ENCODE data around the gene ZNF672. TPM values are rescaled to one million over a fixed set of nuclear protein-coding genes. Genes with fewer than 3 reads are reported as not detected.

Gene ZNF672
- total RNA-seq, 1 experiment from 2014 or later, result 27.6 TPM

DNA sequence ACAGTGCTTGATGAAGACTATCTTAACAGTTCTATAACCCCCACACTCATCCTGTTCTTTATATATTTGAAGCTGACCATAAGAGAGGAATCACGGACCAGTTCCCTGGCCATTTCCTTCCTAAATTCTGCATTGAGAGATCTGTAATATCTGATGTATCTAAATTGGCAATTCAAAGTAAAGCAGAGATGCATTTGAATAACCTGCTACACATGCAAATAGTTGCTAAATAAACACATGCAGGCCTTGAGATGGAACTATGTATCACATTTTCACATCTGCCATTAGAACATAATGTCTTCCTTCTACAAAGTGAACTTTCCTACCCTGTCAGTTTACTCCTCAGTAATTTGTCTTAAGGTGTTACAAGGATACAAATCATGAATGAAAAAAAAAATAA is 47.6 kb downstream of the ZNF672 start:
- H3K9me3 ChIP-seq (ENCODE audit: control insufficient read depth in 1 of 2, insufficient read depth in 1 of 2, low read depth in 1 of 2, low read length in 2 of 2), result no peaks in the 10 kb centered on the region
- intact Hi-C loops (cut with micrococcal nuclease), result no loop called here
- ChIA-PET RAD21 (ENCODE audit: low non-redundant PET in 1 of 2, low total read pairs in 2 of 2, uncharacterized antibody in 2 of 2, unreplicated experiment in 2 of 2) (no interaction called here), POLR2A (no interaction called here), CTCF (no interaction called here)
- no peak for TF ChIP-seq SRF (IDR thresholded peaks at IDR 0.05; ENCODE audit: low read depth)
- TF ChIP-seq EGR1 (IDR thresholded peaks at IDR 0.05; ENCODE audit: low read depth), result no peak
- no peak for TF ChIP-seq JUND (IDR thresholded peaks at IDR 0.05)
- no peak for TF ChIP-seq EZH2 (IDR thresholded peaks at IDR 0.05)
- no peak for TF ChIP-seq TCF7L2 (IDR thresholded peaks at IDR 0.05; ENCODE audit: borderline replicate concordance, extremely low read depth, insufficient read depth, insufficient read length)
- no peak for TF ChIP-seq SP1 (IDR thresholded peaks at IDR 0.05; ENCODE audit: low read depth)
- TF ChIP-seq, protein P1, sequence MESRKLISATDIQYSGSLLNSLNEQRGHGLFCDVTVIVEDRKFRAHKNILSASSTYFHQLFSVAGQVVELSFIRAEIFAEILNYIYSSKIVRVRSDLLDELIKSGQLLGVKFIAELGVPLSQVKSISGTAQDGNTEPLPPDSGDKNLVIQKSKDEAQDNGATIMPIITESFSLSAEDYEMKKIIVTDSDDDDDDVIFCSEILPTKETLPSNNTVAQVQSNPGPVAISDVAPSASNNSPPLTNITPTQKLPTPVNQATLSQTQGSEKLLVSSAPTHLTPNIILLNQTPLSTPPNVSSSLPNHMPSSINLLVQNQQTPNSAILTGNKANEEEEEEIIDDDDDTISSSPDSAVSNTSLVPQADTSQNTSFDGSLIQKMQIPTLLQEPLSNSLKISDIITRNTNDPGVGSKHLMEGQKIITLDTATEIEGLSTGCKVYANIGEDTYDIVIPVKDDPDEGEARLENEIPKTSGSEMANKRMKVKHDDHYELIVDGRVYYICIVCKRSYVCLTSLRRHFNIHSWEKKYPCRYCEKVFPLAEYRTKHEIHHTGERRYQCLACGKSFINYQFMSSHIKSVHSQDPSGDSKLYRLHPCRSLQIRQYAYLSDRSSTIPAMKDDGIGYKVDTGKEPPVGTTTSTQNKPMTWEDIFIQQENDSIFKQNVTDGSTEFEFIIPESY (IDR thresholded peaks at IDR 0.05; ENCODE audit: extremely low read depth, insufficient replicate concordance, low read length), result no peak
- no peak for TF ChIP-seq SIN3A (IDR thresholded peaks at IDR 0.05; ENCODE audit: low read depth)
- no peak for TF ChIP-seq CEBPB (IDR thresholded peaks at IDR 0.05; ENCODE audit: low read depth)
- TF ChIP-seq ZNF274 (IDR thresholded peaks at IDR 0.05; ENCODE audit: low read depth, low read length), result no peak
- TF ChIP-seq, protein P2, sequence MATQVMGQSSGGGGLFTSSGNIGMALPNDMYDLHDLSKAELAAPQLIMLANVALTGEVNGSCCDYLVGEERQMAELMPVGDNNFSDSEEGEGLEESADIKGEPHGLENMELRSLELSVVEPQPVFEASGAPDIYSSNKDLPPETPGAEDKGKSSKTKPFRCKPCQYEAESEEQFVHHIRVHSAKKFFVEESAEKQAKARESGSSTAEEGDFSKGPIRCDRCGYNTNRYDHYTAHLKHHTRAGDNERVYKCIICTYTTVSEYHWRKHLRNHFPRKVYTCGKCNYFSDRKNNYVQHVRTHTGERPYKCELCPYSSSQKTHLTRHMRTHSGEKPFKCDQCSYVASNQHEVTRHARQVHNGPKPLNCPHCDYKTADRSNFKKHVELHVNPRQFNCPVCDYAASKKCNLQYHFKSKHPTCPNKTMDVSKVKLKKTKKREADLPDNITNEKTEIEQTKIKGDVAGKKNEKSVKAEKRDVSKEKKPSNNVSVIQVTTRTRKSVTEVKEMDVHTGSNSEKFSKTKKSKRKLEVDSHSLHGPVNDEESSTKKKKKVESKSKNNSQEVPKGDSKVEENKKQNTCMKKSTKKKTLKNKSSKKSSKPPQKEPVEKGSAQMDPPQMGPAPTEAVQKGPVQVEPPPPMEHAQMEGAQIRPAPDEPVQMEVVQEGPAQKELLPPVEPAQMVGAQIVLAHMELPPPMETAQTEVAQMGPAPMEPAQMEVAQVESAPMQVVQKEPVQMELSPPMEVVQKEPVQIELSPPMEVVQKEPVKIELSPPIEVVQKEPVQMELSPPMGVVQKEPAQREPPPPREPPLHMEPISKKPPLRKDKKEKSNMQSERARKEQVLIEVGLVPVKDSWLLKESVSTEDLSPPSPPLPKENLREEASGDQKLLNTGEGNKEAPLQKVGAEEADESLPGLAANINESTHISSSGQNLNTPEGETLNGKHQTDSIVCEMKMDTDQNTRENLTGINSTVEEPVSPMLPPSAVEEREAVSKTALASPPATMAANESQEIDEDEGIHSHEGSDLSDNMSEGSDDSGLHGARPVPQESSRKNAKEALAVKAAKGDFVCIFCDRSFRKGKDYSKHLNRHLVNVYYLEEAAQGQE (IDR thresholded peaks at IDR 0.05; ENCODE audit: low read depth), result no peak
- TF ChIP-seq YY1 (IDR thresholded peaks at IDR 0.05; ENCODE audit: extremely low read depth, insufficient replicate concordance, low read depth, low read length), result no peak
- no peak for TF ChIP-seq CBX3 (IDR thresholded peaks at IDR 0.05; ENCODE audit: low read depth)
- TF ChIP-seq, protein P3, sequence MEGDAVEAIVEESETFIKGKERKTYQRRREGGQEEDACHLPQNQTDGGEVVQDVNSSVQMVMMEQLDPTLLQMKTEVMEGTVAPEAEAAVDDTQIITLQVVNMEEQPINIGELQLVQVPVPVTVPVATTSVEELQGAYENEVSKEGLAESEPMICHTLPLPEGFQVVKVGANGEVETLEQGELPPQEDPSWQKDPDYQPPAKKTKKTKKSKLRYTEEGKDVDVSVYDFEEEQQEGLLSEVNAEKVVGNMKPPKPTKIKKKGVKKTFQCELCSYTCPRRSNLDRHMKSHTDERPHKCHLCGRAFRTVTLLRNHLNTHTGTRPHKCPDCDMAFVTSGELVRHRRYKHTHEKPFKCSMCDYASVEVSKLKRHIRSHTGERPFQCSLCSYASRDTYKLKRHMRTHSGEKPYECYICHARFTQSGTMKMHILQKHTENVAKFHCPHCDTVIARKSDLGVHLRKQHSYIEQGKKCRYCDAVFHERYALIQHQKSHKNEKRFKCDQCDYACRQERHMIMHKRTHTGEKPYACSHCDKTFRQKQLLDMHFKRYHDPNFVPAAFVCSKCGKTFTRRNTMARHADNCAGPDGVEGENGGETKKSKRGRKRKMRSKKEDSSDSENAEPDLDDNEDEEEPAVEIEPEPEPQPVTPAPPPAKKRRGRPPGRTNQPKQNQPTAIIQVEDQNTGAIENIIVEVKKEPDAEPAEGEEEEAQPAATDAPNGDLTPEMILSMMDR (IDR thresholded peaks at IDR 0.05 in 2 of 3, conservative IDR thresholded peaks at IDR 0.05 in 1 of 3; ENCODE audit: borderline replicate concordance in 1 of 3, insufficient read depth in 1 of 3, low read depth in 2 of 3, low read length in 2 of 3), result no peak
- no peak for TF ChIP-seq EZH2phosphoT487 (IDR thresholded peaks at IDR 0.05; ENCODE audit: borderline replicate concordance)
- no peak for TF ChIP-seq POLR2AphosphoS5 (IDR thresholded peaks at IDR 0.05; ENCODE audit: low read depth, low read length)
- no peak for TF ChIP-seq ELF1 (IDR thresholded peaks at IDR 0.05; ENCODE audit: borderline replicate concordance, low read depth)
- no peak for TF ChIP-seq RAD21 (IDR thresholded peaks at IDR 0.05; ENCODE audit: low read depth)
- ATAC-seq, result no peak
- BruUV-seq (replicated peaks), result no TSS peak
- H3K27me3 ChIP-seq (ENCODE audit: insufficient read depth, low read length), result no peaks in the 10 kb centered on the region
- H3K9me2 ChIP-seq (ENCODE audit: insufficient read depth), result no peaks in the 10 kb centered on the region
- no peaks in the 10 kb centered on the region for H3K79me2 ChIP-seq (ENCODE audit: insufficient read depth, low read length)
- H3K27ac ChIP-seq (ENCODE audit: low read depth, low read length), result no peak overlapping the region
- H2AFZ ChIP-seq (ENCODE audit: low read depth, low read length, poor library complexity, severe bottlenecking), result no peak overlapping the region
- no peak overlapping the region for H3K4me3 ChIP-seq (replicated peaks in 1 of 2; ENCODE audit: low read depth in 1 of 2, low read length in 2 of 2)
- no peak overlapping the region for H3K4me2 ChIP-seq (ENCODE audit: low read length)
- no peak overlapping the region for H3K9ac ChIP-seq (ENCODE audit: low read length)
- DNase-seq (ENCODE audit: low read depth, low spot score), result no peak
- H3K36me3 ChIP-seq (ENCODE audit: control insufficient read depth in 1 of 2, insufficient read depth in 2 of 2, low read length in 2 of 2), result no peaks in the 10 kb centered on the region
- H3K4me1 ChIP-seq (ENCODE audit: control insufficient read depth in 1 of 2, insufficient read depth in 2 of 2, low read length in 2 of 2), result no peaks in the 10 kb centered on the region
- H4K20me1 ChIP-seq (ENCODE audit: insufficient read depth), result no peaks in the 10 kb centered on the region
